ENCODE data around the gene LARP6.

The LARP6 gene

DNA sequence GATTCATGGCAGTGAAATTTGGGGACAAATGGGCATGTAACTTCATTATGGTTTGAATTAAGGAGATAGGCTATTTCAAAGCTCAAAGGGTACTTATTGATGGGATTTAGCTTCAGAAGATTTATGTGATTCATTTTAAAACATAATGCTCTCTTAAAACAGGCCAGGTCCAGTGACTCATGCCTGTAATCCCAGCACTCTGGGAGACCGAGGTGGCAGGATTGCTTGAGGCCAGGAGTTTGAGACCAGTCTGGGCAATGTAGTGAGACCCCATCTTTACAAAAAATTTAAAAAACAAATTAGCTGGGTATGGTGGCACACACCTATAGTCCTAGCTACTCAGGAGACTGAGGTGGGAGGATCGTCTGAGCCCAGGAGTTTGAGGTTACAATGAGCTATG lies 26.8 kb upstream of the LARP6 start:
- TF ChIP-seq POLR2AphosphoS5 (IDR thresholded peaks at IDR 0.05; ENCODE audit: low read depth, low read length) (no peak), TAF1 (IDR thresholded peaks at IDR 0.05; ENCODE audit: borderline replicate concordance, insufficient read depth, low read length) (no peak), FOXP2 (optimal IDR thresholded peaks at IDR 0.05; ENCODE audit: borderline replicate concordance, extremely low read depth, extremely low read length, insufficient read depth) (no peak), REST (IDR thresholded peaks at IDR 0.05; ENCODE audit: insufficient read depth in 1 of 2, low read depth in 2 of 2, low read length in 2 of 2) (no peak), SIN3A (IDR thresholded peaks at IDR 0.05; ENCODE audit: borderline replicate concordance, insufficient read depth, low read length) (no peak)

DNA sequence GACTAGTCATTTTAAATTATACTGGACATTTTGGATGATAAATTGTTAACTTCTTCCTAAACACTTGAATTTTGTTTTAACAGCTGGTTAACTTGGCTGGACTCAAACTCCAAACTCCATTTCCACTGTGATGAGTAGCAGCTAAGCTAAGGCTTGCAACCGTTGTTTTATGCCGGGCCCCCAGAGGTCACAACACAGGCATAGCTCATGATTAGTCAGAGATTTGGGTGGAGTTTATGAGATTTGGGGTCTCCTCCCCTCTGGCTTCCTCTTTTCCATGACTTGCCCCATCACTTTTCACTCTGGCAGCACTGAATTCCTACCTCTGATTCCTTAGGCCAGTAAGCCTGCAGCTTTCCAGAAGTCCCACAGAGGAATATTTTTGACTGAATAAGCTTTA lies 25.4 kb upstream of the LARP6 start:
- TF ChIP-seq POLR2AphosphoS5 (IDR thresholded peaks at IDR 0.05; ENCODE audit: low read depth, low read length): no peak
- no peak for TF ChIP-seq FOXP2 (optimal IDR thresholded peaks at IDR 0.05; ENCODE audit: borderline replicate concordance, extremely low read depth, extremely low read length, insufficient read depth)
- no peak for TF ChIP-seq SIN3A (IDR thresholded peaks at IDR 0.05; ENCODE audit: borderline replicate concordance, insufficient read depth, low read length)
- TF ChIP-seq TAF1 (IDR thresholded peaks at IDR 0.05; ENCODE audit: borderline replicate concordance, insufficient read depth, low read length): no peak
- TF ChIP-seq REST (IDR thresholded peaks at IDR 0.05; ENCODE audit: insufficient read depth in 1 of 2, low read depth in 2 of 2, low read length in 2 of 2): no peak

DNA sequence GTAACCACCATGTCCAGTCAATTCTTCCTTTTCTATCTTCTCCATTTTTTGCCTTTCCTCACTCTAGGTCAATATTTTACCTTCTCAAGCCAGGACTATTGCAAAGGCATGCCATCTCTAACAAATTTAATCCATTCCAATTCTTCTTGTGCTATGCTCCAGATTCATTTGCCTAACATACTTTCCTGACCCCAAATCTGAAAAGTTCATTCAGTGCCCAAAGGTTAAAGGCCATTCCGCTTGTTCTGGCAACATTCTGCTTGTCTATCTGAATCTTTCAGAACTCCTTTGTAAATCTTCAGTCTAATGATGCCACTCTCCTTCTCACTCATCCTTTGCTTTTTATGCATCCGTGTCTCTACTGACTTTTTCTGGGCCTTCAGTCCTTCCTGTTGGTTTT lies 22.7 kb upstream of the LARP6 start:
- no peak for TF ChIP-seq TAF1 (IDR thresholded peaks at IDR 0.05; ENCODE audit: borderline replicate concordance, insufficient read depth, low read length)
- TF ChIP-seq REST (IDR thresholded peaks at IDR 0.05; ENCODE audit: insufficient read depth in 1 of 2, low read depth in 2 of 2, low read length in 2 of 2): no peak
- TF ChIP-seq POLR2AphosphoS5 (IDR thresholded peaks at IDR 0.05; ENCODE audit: low read depth, low read length): no peak

GRCh38 chr15:70876011-70876410 lies 22.1 kb upstream of the LARP6 start:
- no peak for TF ChIP-seq SIN3A (IDR thresholded peaks at IDR 0.05; ENCODE audit: borderline replicate concordance, insufficient read depth, low read length)
- TF ChIP-seq TAF1 (IDR thresholded peaks at IDR 0.05; ENCODE audit: borderline replicate concordance, insufficient read depth, low read length): no peak
- TF ChIP-seq REST (IDR thresholded peaks at IDR 0.05; ENCODE audit: insufficient read depth in 1 of 2, low read depth in 2 of 2, low read length in 2 of 2): no peak
- no peak for TF ChIP-seq POLR2AphosphoS5 (IDR thresholded peaks at IDR 0.05; ENCODE audit: low read depth, low read length)
- TF ChIP-seq FOXP2 (optimal IDR thresholded peaks at IDR 0.05; ENCODE audit: borderline replicate concordance, extremely low read depth, extremely low read length, insufficient read depth): no peak

Data from PFSK-1 (cell line).